ENCODE results near the gene MAEL. TPM values are rescaled to one million over a fixed set of nuclear protein-coding genes. Genes with fewer than 3 reads are reported as not detected.

MAEL gene
- total RNA-seq, 4 donors from 2014 or later, result not detected

- in situ Hi-C loops (cut with MboI; ENCODE audit: low pct_ligation_motif_present in 1 of 4, low pct_unique_long_range_greater_than_20kb in 1 of 4, low sequenced_read_pairs in 3 of 4), result no loop called here
- Histone ChIP-seq H3K4me1 (peaks cover 0 to 20% (median 9%) of the 10 kb centered on the region in 4 donors), H3K9me3 (no peaks in the 10 kb centered on the region), H3K36me3 (no peaks in the 10 kb centered on the region), H3K4me3 (no peak overlapping the region), H3K27ac (no peak overlapping the region), H3K27me3 (peaks cover 28% of the 10 kb centered on the region)
- intact Hi-C loops (cut with DNase I; ENCODE audit: low total_unique reads), result no loop called here
- TF ChIP-seq EP300 (IDR thresholded peaks at IDR 0.05; ENCODE audit: low read depth) (no peak), POLR2AphosphoS5 (IDR thresholded peaks at IDR 0.05) (no peak), POLR2A (IDR thresholded peaks at IDR 0.05) (no peak)
- TF ChIP-seq, protein P1, sequence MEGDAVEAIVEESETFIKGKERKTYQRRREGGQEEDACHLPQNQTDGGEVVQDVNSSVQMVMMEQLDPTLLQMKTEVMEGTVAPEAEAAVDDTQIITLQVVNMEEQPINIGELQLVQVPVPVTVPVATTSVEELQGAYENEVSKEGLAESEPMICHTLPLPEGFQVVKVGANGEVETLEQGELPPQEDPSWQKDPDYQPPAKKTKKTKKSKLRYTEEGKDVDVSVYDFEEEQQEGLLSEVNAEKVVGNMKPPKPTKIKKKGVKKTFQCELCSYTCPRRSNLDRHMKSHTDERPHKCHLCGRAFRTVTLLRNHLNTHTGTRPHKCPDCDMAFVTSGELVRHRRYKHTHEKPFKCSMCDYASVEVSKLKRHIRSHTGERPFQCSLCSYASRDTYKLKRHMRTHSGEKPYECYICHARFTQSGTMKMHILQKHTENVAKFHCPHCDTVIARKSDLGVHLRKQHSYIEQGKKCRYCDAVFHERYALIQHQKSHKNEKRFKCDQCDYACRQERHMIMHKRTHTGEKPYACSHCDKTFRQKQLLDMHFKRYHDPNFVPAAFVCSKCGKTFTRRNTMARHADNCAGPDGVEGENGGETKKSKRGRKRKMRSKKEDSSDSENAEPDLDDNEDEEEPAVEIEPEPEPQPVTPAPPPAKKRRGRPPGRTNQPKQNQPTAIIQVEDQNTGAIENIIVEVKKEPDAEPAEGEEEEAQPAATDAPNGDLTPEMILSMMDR (IDR thresholded peaks at IDR 0.05), result no peak
- no peak for DNase-seq
- 92% methylated on average over 2 of the region's 2 CpGs; no CpG with 5 or more reads in 1 of the 2 donors for WGBS, 2 donors (ENCODE audit: low coverage in 1 of 2)
These were observed 40.2 kb upstream of the MAEL start for GRCh38 chr1:166948856-166949350.

DNA sequence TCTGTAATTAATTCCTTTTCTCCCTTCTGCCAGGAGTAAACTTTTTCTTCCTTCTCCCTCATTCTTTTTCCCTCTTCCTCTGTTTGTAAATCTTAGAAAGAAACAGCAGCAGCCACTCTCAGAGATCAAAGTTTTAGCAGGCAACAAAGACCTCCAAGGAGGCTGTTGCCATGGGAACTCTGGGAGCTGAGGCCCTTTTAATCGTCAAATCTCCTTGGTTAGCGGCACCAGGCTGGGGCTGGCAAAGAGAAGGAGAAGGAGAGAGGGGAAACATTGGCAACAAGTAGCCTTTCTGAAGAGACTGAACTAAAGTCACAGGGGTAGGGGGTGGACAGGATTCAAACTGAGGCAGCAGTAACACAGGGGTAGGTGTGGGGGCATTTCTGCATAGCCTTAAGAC, 38.9 kb upstream of the MAEL start:
- WGBS, 2 donors (ENCODE audit: low coverage in 1 of 2), result 80 to 87% methylated on average over 1 to 2 of the region's 2 CpGs

GRCh38 chr1:166951050-166951449, 38.0 kb upstream of the MAEL start:
- 91% methylated on average over 2 of the region's 2 CpGs for whole genome bisulfite sequencing, 2 donors (ENCODE audit: low coverage in 1 of 2)
- no peaks in the 10 kb centered on the region for H3K9me3 ChIP-seq
- H3K4me3 ChIP-seq, result no peak overlapping the region
- TF ChIP-seq POLR2A (IDR thresholded peaks at IDR 0.05), result no peak
- TF ChIP-seq, protein P1 (IDR thresholded peaks at IDR 0.05), result no peak
- H3K27ac ChIP-seq, result peak overlapping the region in 1 of 4 donors; percentile 58
- intact Hi-C loops (cut with DNase I; ENCODE audit: low total_unique reads) (no loop called here), in situ Hi-C loops (cut with MboI; ENCODE audit: low pct_ligation_motif_present in 1 of 4, low pct_unique_long_range_greater_than_20kb in 1 of 4, low sequenced_read_pairs in 3 of 4) (no loop called here)
- no peak for DNase-seq
- H3K27me3 ChIP-seq, result peaks cover 24% of the 10 kb centered on the region
- H3K36me3 ChIP-seq, result no peaks in the 10 kb centered on the region
- peaks cover 0 to 21% (median 9%) of the 10 kb centered on the region in 4 donors for H3K4me1 ChIP-seq

More for the DNA sequence above, 38.9 kb upstream of the MAEL start:
- intact Hi-C loops (cut with DNase I; ENCODE audit: low total_unique reads) (no loop called here), in situ Hi-C loops (cut with MboI; ENCODE audit: low pct_ligation_motif_present in 1 of 4, low pct_unique_long_range_greater_than_20kb in 1 of 4, low sequenced_read_pairs in 3 of 4) (no loop called here)
- H3K9me3 ChIP-seq, result no peaks in the 10 kb centered on the region
- H3K36me3 ChIP-seq, result no peaks in the 10 kb centered on the region
- peaks cover 0 to 20% (median 9%) of the 10 kb centered on the region in 4 donors for H3K4me1 ChIP-seq
- H3K27me3 ChIP-seq, result peaks cover 28% of the 10 kb centered on the region
- no peak overlapping the region for H3K27ac ChIP-seq
- no peak for TF ChIP-seq POLR2AphosphoS5 (IDR thresholded peaks at IDR 0.05)
- TF ChIP-seq, protein P1 (IDR thresholded peaks at IDR 0.05), result no peak
- no peak for TF ChIP-seq EP300 (IDR thresholded peaks at IDR 0.05; ENCODE audit: low read depth)
- no peak for TF ChIP-seq POLR2A (IDR thresholded peaks at IDR 0.05)
- no peak overlapping the region for H3K4me3 ChIP-seq
- no peak for DNase-seq

DNA sequence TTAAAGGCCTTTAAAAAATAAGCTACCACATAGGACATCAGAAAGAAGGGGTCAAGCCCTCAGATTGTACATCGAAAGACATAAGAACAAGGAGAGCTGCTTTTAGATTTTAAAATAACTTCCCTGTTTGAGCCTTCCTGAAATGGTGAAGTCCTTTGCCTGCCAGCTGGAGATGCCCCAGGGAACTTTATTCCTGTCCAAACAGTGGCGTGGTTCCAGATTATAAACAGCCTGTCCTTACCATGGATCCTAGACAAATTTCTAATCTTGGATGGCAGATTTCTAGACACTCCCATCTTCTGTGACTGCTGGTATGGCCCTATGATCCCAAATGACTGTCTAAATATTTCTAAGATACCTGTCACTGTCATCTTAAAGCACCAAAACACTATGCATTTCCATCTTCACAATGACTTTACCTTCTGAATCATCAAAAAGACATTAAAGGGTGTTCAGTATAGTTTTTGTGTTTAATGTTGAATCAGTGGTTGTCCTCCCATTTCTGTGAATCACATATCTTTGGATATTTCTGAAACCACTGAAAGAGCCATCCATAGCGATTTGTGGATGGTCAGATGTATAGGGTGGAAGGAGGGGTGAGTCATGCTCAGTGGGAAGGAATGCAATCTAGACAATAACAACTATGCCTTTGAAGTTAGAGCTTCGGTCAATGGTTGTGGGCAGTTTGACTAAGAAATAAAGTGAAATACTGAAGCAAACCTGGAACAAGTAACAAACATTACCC, 36.9 kb upstream of the MAEL start:
- H3K4me3 ChIP-seq, result no peak overlapping the region
- no peaks in the 10 kb centered on the region for H3K36me3 ChIP-seq
- peak overlapping the region; percentile 16 to 58 (median 34) for H3K27ac ChIP-seq
- peak in 1 of 3 donors; percentile 13 for TF ChIP-seq POLR2AphosphoS5 (IDR thresholded peaks at IDR 0.05)
- TF ChIP-seq, protein P1 (IDR thresholded peaks at IDR 0.05), result no peak
- TF ChIP-seq EP300 (IDR thresholded peaks at IDR 0.05; ENCODE audit: low read depth), result no peak
- TF ChIP-seq POLR2A (IDR thresholded peaks at IDR 0.05), result no peak
- in situ Hi-C loops (cut with MboI; ENCODE audit: low pct_ligation_motif_present in 1 of 4, low pct_unique_long_range_greater_than_20kb in 1 of 4, low sequenced_read_pairs in 3 of 4) (no loop called here), intact Hi-C loops (cut with DNase I; ENCODE audit: low total_unique reads) (no loop called here)
- H3K27me3 ChIP-seq, result peaks cover 14% of the 10 kb centered on the region
- H3K9me3 ChIP-seq, result no peaks in the 10 kb centered on the region
- H3K4me1 ChIP-seq, result peaks cover 0 to 21% (median 8%) of the 10 kb centered on the region in 4 donors
- WGBS, 2 donors (ENCODE audit: low coverage in 1 of 2), result 43 to 45% methylated on average over 3 to 4 of the region's 4 CpGs
- peak; percentile 18 for DNase-seq
